GM12872 (cell line): ENCODE data around the gene ALDH1A3.

Source experiments
- CTCF ChIP-seq: IDR thresholded peaks from 3 replicates; pipeline ENCODE4 v1.5.1; 2011; ENCODE audit warnings: low read depth, mild to moderate bottlenecking, low read length, moderate library complexity; ENCODE audit not compliant: insufficient read depth

ALDH1A3 gene

GRCh38 chr15:100911086-100911485 lies 31.5 kb downstream of the ALDH1A3 start:
- TF ChIP-seq CTCF, result no peak

- TF ChIP-seq CTCF, result no peak
These were observed 34.3 kb downstream of the ALDH1A3 start for GRCh38 chr15:100913961-100914360.

- TF ChIP-seq CTCF, result no peak
These were observed 35.2 kb downstream of the ALDH1A3 start for GRCh38 chr15:100914876-100915275.

GRCh38 chr15:100918034-100918689 lies 38.5 kb downstream of the ALDH1A3 start:
- TF ChIP-seq CTCF, result peak; percentile 93

- no peak for TF ChIP-seq CTCF
These were observed 39.3 kb downstream of the ALDH1A3 start, which contains the start of gene LRRK1 for GRCh38 chr15:100918690-100919480. TSS of gene LRRK1 (plus strand) at chr15:100919357. CDS start at chr15:100924633, 5,276 bp downstream.

GRCh38 chr15:100919481-100920405 lies 40.1 kb downstream of the ALDH1A3 start:
- TF ChIP-seq CTCF, result no peak
